Measurements from ENCODE around the gene YAP1. TPM values are rescaled to one million over a fixed set of nuclear protein-coding genes. Genes with fewer than 3 reads are reported as not detected.

The YAP1 gene
- total RNA-seq, 4 donors from 2014 or later: 220 to 343 (median 275) TPM

GRCh38 chr11:102184269-102184987, 74.2 kb downstream of the YAP1 start:
- Histone ChIP-seq H3K9me3 (no peaks in the 10 kb centered on the region), H3K4me1 (peaks cover 20 to 46% (median 38%) of the 10 kb centered on the region in 4 donors), H3K4me3 (no peak overlapping the region), H3K27me3 (no peaks in the 10 kb centered on the region), H3K36me3 (peaks cover 0 to 7% (median 0%) of the 10 kb centered on the region in 4 donors), H3K27ac (replicated peaks in 1 of 4) (no peak overlapping the region)
- TF ChIP-seq POLR2A (IDR thresholded peaks at IDR 0.05; ENCODE audit: low read depth) (no peak), CTCF (IDR thresholded peaks at IDR 0.05) (no peak), EP300 (IDR thresholded peaks at IDR 0.05) (no peak), POLR2AphosphoS5 (IDR thresholded peaks at IDR 0.05) (no peak)
- 76% methylated on average over 3 of the region's 3 CpGs for WGBS
- no peak for DNase-seq (ENCODE audit: extremely low spot score)
- intact Hi-C loops (cut with DNase I): no loop called here

GRCh38 chr11:102186551-102187191, 76.4 kb downstream of the YAP1 start:
- intact Hi-C loops (cut with DNase I): no loop called here
- peak overlapping the region in 1 of 4 donors; percentile 3 for H3K27ac ChIP-seq (replicated peaks in 1 of 4)
- H3K27me3 ChIP-seq: no peaks in the 10 kb centered on the region
- H3K36me3 ChIP-seq: no peaks in the 10 kb centered on the region
- H3K4me3 ChIP-seq: no peak overlapping the region
- peaks cover 20 to 53% (median 38%) of the 10 kb centered on the region in 4 donors for H3K4me1 ChIP-seq
- H3K9me3 ChIP-seq: no peaks in the 10 kb centered on the region
- WGBS: 47% methylated on average over 6 of the region's 6 CpGs
- TF ChIP-seq CTCF (IDR thresholded peaks at IDR 0.05): no peak
- TF ChIP-seq POLR2AphosphoS5 (IDR thresholded peaks at IDR 0.05): no peak
- DNase-seq (ENCODE audit: extremely low spot score): no peak

- intact Hi-C loops (cut with DNase I): no loop called here
These were observed 77.3 kb downstream of the YAP1 start for GRCh38 chr11:102187416-102188151.

GRCh38 chr11:102188488-102188887, 78.2 kb downstream of the YAP1 start:
- H3K36me3 ChIP-seq: no peaks in the 10 kb centered on the region
- intact Hi-C loops (cut with DNase I): no loop called here
- no peak overlapping the region for H3K4me3 ChIP-seq
- TF ChIP-seq POLR2A (IDR thresholded peaks at IDR 0.05; ENCODE audit: low read depth) (no peak), CTCF (IDR thresholded peaks at IDR 0.05) (no peak), EP300 (IDR thresholded peaks at IDR 0.05) (no peak), POLR2AphosphoS5 (IDR thresholded peaks at IDR 0.05) (no peak)
- peaks cover 15 to 64% (median 40%) of the 10 kb centered on the region in 4 donors for H3K4me1 ChIP-seq
- H3K27me3 ChIP-seq: no peaks in the 10 kb centered on the region
- DNase-seq (ENCODE audit: extremely low spot score): no peak
- H3K9me3 ChIP-seq: no peaks in the 10 kb centered on the region
- 60% methylated on average over 5 of the region's 5 CpGs for WGBS
- peak overlapping the region in 1 of 4 donors; percentile 44 for H3K27ac ChIP-seq (replicated peaks in 1 of 4)

More at GRCh38 chr11:102187416-102188151, 77.3 kb downstream of the YAP1 start:
- 41% methylated on average over 8 of the region's 8 CpGs for WGBS
- DNase-seq (ENCODE audit: extremely low spot score): no peak
- TF ChIP-seq POLR2A (IDR thresholded peaks at IDR 0.05; ENCODE audit: low read depth): no peak
- no peak for TF ChIP-seq POLR2AphosphoS5 (IDR thresholded peaks at IDR 0.05)
- no peak for TF ChIP-seq CTCF (IDR thresholded peaks at IDR 0.05)
- no peaks in the 10 kb centered on the region for H3K36me3 ChIP-seq
- no peaks in the 10 kb centered on the region for H3K27me3 ChIP-seq
- peaks cover 15 to 59% (median 40%) of the 10 kb centered on the region in 4 donors for H3K4me1 ChIP-seq
- H3K27ac ChIP-seq (replicated peaks in 1 of 4): peak overlapping the region in 3 of 4 donors; percentile 3 to 46 (median 44)
- H3K9me3 ChIP-seq: no peaks in the 10 kb centered on the region
- no peak overlapping the region for H3K4me3 ChIP-seq

All from esophagus muscularis mucosa (tissue), 4 donors.